Epithelial cell of proximal tubule (primary cell): ENCODE measurements around the gene UBE2E3. TPM values are rescaled to one million over a fixed set of nuclear protein-coding genes. Genes with fewer than 3 reads are reported as not detected.

Source experiments
- DNase-seq: peaks from one replicate; pipeline ENCODE4 v3.0.0-alpha.2; 2011; ENCODE audit warnings: low read depth
- H3K4me3 ChIP-seq: 2 replicates; pipeline ENCODE4 v1.5.1; 2011; ENCODE audit warnings: low read depth, mild to moderate bottlenecking, low read length
- CTCF ChIP-seq: conservative IDR thresholded peaks from 2 replicates; pipeline ENCODE4 v1.5.1; 2012; ENCODE audit warnings: low read depth, mild to moderate bottlenecking, low read length
- total RNA-seq: library from RNA; depleted of rRNA; stranded (reverse); fragments of >200 nt; gene quantifications from 2 replicates; pipeline ENCODE4 v1.2.3, GENCODE V29; 2015

The UBE2E3 gene
- total RNA-seq, 1 donor from 2014 or later: 70.1 TPM

- no peak overlapping the region for H3K4me3 ChIP-seq
- no peak for DNase-seq
- TF ChIP-seq CTCF: no peak
Observed at GRCh38 chr2:181041661-181042060, 61.3 kb downstream of the UBE2E3 start.

GRCh38 chr2:181042706-181043105 is 62.3 kb downstream of the UBE2E3 start:
- no peak for TF ChIP-seq CTCF
- DNase-seq: no peak
- H3K4me3 ChIP-seq: no peak overlapping the region

- no peak for TF ChIP-seq CTCF
- no peak for DNase-seq
- H3K4me3 ChIP-seq: no peak overlapping the region
Observed at GRCh38 chr2:181046833-181047232, 66.4 kb downstream of the UBE2E3 start.

- DNase-seq: no peak
- no peak overlapping the region for H3K4me3 ChIP-seq
- no peak for TF ChIP-seq CTCF
Observed at GRCh38 chr2:181047829-181048228, 67.4 kb downstream of the UBE2E3 start.

GRCh38 chr2:181051861-181052522 is 71.6 kb downstream of the UBE2E3 start:
- H3K4me3 ChIP-seq: no peak overlapping the region
- no peak for TF ChIP-seq CTCF
- DNase-seq: no peak

- no peak for TF ChIP-seq CTCF
- no peak for DNase-seq
- H3K4me3 ChIP-seq: no peak overlapping the region
Observed at GRCh38 chr2:181052523-181052891, 72.1 kb downstream of the UBE2E3 start.

GRCh38 chr2:181054256-181054655 is 73.9 kb downstream of the UBE2E3 start:
- no peak overlapping the region for H3K4me3 ChIP-seq
- no peak for TF ChIP-seq CTCF
- DNase-seq: no peak
